Neural cell (in vitro differentiated cells): ENCODE measurements around the gene CCND1. TPM values are rescaled to one million over a fixed set of nuclear protein-coding genes. Genes with fewer than 3 reads are reported as not detected.

Experiments used
- H2AFZ ChIP-seq: fragments of 200-600, 300-800 bp; sonication (generic), shearing (Covaris generic); 2 replicates; pipeline ENCODE4 v1.6.0; 2014; ENCODE audit warnings: low read depth, mild to moderate bottlenecking, antibody characterized with exemption, low read length, moderate library complexity
- H3F3A ChIP-seq: fragments of 200-600 bp; shearing (Covaris generic); 2 replicates; pipeline ENCODE4 v1.6.1; 2016; ENCODE audit warnings: mild to moderate bottlenecking, moderate library complexity, mixed read lengths, antibody characterized with exemption, low read length; ENCODE audit not compliant: insufficient read depth, poor library complexity, severe bottlenecking
- H3K27ac ChIP-seq: fragments of 200-600, 300-800 bp; sonication (generic), shearing (Covaris generic); 2 replicates; pipeline ENCODE4 v1.5.1; 2014; ENCODE audit warnings: mild to moderate bottlenecking, low read length, moderate library complexity
- H3K27me3 ChIP-seq: fragments of 300-800, 200-600 bp; sonication (generic), shearing (Covaris generic); 2 replicates; pipeline ENCODE4 v1.6.0; 2014; ENCODE audit warnings: mild to moderate bottlenecking, low read depth, low read length, moderate library complexity; ENCODE audit not compliant: insufficient read depth
- H3K36me3 ChIP-seq: fragments of 300-800, 200-600 bp; sonication (generic), shearing (Covaris generic); 2 replicates; pipeline ENCODE4 v1.5.1; 2014; ENCODE audit warnings: mild to moderate bottlenecking, antibody characterized with exemption, low read length, moderate library complexity; ENCODE audit not compliant: insufficient read depth
- H3K4me2 ChIP-seq: fragments of 300-800, 200-600 bp; sonication (generic), shearing (Covaris generic); 2 replicates; pipeline ENCODE4 v1.6.0; 2014; ENCODE audit warnings: mild to moderate bottlenecking, low read length
- H3K4me3 ChIP-seq: fragments of 300-800, 200-600 bp; sonication (generic), shearing (Covaris generic); 2 replicates; pipeline ENCODE4 v1.5.1; 2014; ENCODE audit warnings: mild to moderate bottlenecking, low read length, moderate library complexity
- H3K79me2 ChIP-seq: fragments of 200-600 bp; shearing (Covaris generic); replicated peaks from 2 replicates; pipeline ENCODE4 v1.6.0; 2014; ENCODE audit warnings: mild to moderate bottlenecking, low read length, moderate library complexity; ENCODE audit not compliant: insufficient read depth
- H3K9ac ChIP-seq: fragments of 300-800, 200-600 bp; sonication (generic), shearing (Covaris generic); 2 replicates; pipeline ENCODE4 v1.6.1; 2016; ENCODE audit warnings: mild to moderate bottlenecking, low read length, mixed read lengths
- H3K9me2 ChIP-seq: fragments of 200-600 bp; shearing (Covaris generic); 2 replicates; pipeline ENCODE4 v1.6.1; 2016; ENCODE audit warnings: mild to moderate bottlenecking, low read length, mixed read lengths; ENCODE audit not compliant: insufficient read depth
- H3K9me3 ChIP-seq: fragments of 200-600, 300-800 bp; sonication (generic), shearing (Covaris generic); 2 replicates; pipeline ENCODE4 v1.6.1; 2016; ENCODE audit warnings: mild to moderate bottlenecking, mixed run types, low read length, moderate library complexity, mixed read lengths
- H4K20me1 ChIP-seq: fragments of 200-600 bp; shearing (Covaris generic); 2 replicates; pipeline ENCODE4 v1.6.1; 2016; ENCODE audit warnings: mild to moderate bottlenecking, mixed run types; ENCODE audit not compliant: insufficient read depth
- CTCF ChIP-seq: fragments of 450-650 bp; IDR thresholded peaks from 2 replicates; pipeline ENCODE4 v1.5.1; 2014; ENCODE audit warnings: antibody characterized with exemption, mild to moderate bottlenecking, moderate library complexity; ENCODE audit not compliant: poor library complexity, severe bottlenecking
- EP300 ChIP-seq: fragments of 450-650 bp; conservative IDR thresholded peaks from 2 replicates; pipeline ENCODE4 v1.6.1; 2014; ENCODE audit warnings: antibody characterized with exemption, mild to moderate bottlenecking, moderate library complexity; ENCODE audit not compliant: poor library complexity, severe bottlenecking
- EZH2 ChIP-seq: fragments of 200-600, 300-800 bp; shearing (Covaris generic), sonication (generic); IDR thresholded peaks from 2 replicates; pipeline ENCODE4 v1.6.1; 2014; ENCODE audit warnings: antibody characterized with exemption, low read length, borderline replicate concordance, mild to moderate bottlenecking; ENCODE audit not compliant: insufficient read depth, poor library complexity, severe bottlenecking
- MXI1 ChIP-seq: fragments of 450-650 bp; conservative IDR thresholded peaks from 2 replicates; pipeline ENCODE4 v1.6.1; 2014; ENCODE audit warnings: antibody characterized with exemption, mild to moderate bottlenecking; ENCODE audit not compliant: poor library complexity, severe bottlenecking
- POLR2AphosphoS5 ChIP-seq: IDR thresholded peaks from 2 replicates; pipeline ENCODE4 v1.6.1; 2012
- RAD21 ChIP-seq: fragments of 450-650 bp; conservative IDR thresholded peaks from 2 replicates; pipeline ENCODE4 v1.6.1; 2014; ENCODE audit warnings: antibody characterized with exemption, mild to moderate bottlenecking, moderate library complexity
- REST ChIP-seq: IDR thresholded peaks from 2 replicates; pipeline ENCODE4 v1.6.1; 2012; ENCODE audit warnings: borderline replicate concordance
- SMC3 ChIP-seq: fragments of 450-650 bp; conservative IDR thresholded peaks from 2 replicates; pipeline ENCODE4 v1.6.1; 2014; ENCODE audit warnings: antibody characterized with exemption, mild to moderate bottlenecking, moderate library complexity; ENCODE audit not compliant: poor library complexity
- TAF1 ChIP-seq: IDR thresholded peaks from 2 replicates; pipeline ENCODE4 v1.6.1; 2012; ENCODE audit warnings: low read depth
- polyA plus RNA-seq: library from polyadenylated mRNA; depleted of rRNA; stranded (reverse); fragments of >200 nt; gene quantifications from 2 replicates; pipeline ENCODE4 v1.2.3, GENCODE V29; 2014

The CCND1 gene
- polyA plus RNA-seq, 1 donor from 2014 or later, result 2.7 TPM

- H3K27me3 ChIP-seq, result no peaks in the 10 kb centered on the region
Observed at GRCh38 chr11:69630424-69630823, 10.5 kb upstream of the CCND1 start.

GRCh38 chr11:69632900-69633299 lies 8.1 kb upstream of the CCND1 start:
- Histone ChIP-seq H3K4me3 (no peak overlapping the region), H3K9ac (no peak overlapping the region), H3K9me2 (no peaks in the 10 kb centered on the region), H4K20me1 (no peaks in the 10 kb centered on the region), H3K79me2 (no peaks in the 10 kb centered on the region), H3F3A (no peaks in the 10 kb centered on the region), H3K9me3 (no peaks in the 10 kb centered on the region), H3K4me2 (no peak overlapping the region), H3K27ac (no peak overlapping the region), H3K27me3 (peaks cover 21% of the 10 kb centered on the region), H3K36me3 (no peaks in the 10 kb centered on the region), H2AFZ (no peak overlapping the region)
- TF ChIP-seq REST (no peak), MXI1 (no peak), EZH2 (no peak), TAF1 (no peak), CTCF (no peak), POLR2AphosphoS5 (no peak), EP300 (no peak)

More at GRCh38 chr11:69630424-69630823, 10.5 kb upstream of the CCND1 start:
- Histone ChIP-seq H3K36me3 (no peaks in the 10 kb centered on the region), H3K9me2 (no peaks in the 10 kb centered on the region), H3K9ac (no peak overlapping the region), H3K27ac (no peak overlapping the region), H3K4me3 (no peak overlapping the region), H3K9me3 (no peaks in the 10 kb centered on the region), H3K79me2 (no peaks in the 10 kb centered on the region), H2AFZ (no peak overlapping the region), H3K4me2 (no peak overlapping the region), H3F3A (no peaks in the 10 kb centered on the region), H4K20me1 (no peaks in the 10 kb centered on the region)
- TF ChIP-seq EZH2 (no peak), POLR2AphosphoS5 (no peak), RAD21 (no peak), TAF1 (no peak), MXI1 (no peak), SMC3 (no peak)

GRCh38 chr11:69634069-69634468 lies 6.9 kb upstream of the CCND1 start:
- H3K4me3 ChIP-seq, result no peak overlapping the region
- no peak overlapping the region for H3K4me2 ChIP-seq
- TF ChIP-seq CTCF (no peak), POLR2AphosphoS5 (no peak), EZH2 (no peak), RAD21 (no peak), EP300 (no peak), MXI1 (no peak)

More at GRCh38 chr11:69634069-69634468, 6.9 kb upstream of the CCND1 start:
- no peak overlapping the region for H2AFZ ChIP-seq
- no peak overlapping the region for H3K9ac ChIP-seq
- H3K9me3 ChIP-seq, result no peaks in the 10 kb centered on the region
- H3K9me2 ChIP-seq, result no peaks in the 10 kb centered on the region
- H3F3A ChIP-seq, result no peaks in the 10 kb centered on the region
- no peaks in the 10 kb centered on the region for H3K36me3 ChIP-seq
- no peak overlapping the region for H3K27ac ChIP-seq
- no peaks in the 10 kb centered on the region for H4K20me1 ChIP-seq
- no peaks in the 10 kb centered on the region for H3K79me2 ChIP-seq
- peaks cover 33% of the 10 kb centered on the region for H3K27me3 ChIP-seq
